Esophagus (tissue), 2 donors: ENCODE measurements around the gene PIK3IP1. TPM values are rescaled to one million over a fixed set of nuclear protein-coding genes. Genes with fewer than 3 reads are reported as not detected.

Source experiments
- H3K27ac ChIP-seq, 2 donors: one replicate each; pipeline ENCODE4 v1.5.1; 2013; ENCODE audit warnings: low read depth in 2 of 2, mild to moderate bottlenecking in 2 of 2, inconsistent platforms in 1 of 2, low read length in 1 of 2, moderate library complexity in 1 of 2
- H3K27me3 ChIP-seq, 2 donors: one replicate each; pipeline ENCODE4 v1.6.1; 2013; ENCODE audit warnings: low read length in 2 of 2, control low read depth in 1 of 2, mild to moderate bottlenecking in 1 of 2; ENCODE audit not compliant: insufficient read depth in 2 of 2, control insufficient read depth in 1 of 2
- H3K36me3 ChIP-seq, 2 donors: one replicate each; pipeline ENCODE4 v1.6.1; 2013; ENCODE audit warnings: low read length in 1 of 2; ENCODE audit not compliant: control insufficient read depth in 2 of 2, insufficient read depth in 2 of 2
- H3K4me1 ChIP-seq, 2 donors: one replicate each; pipeline ENCODE4 v1.6.1; 2013; ENCODE audit warnings: low read length in 1 of 2; ENCODE audit not compliant: control insufficient read depth in 2 of 2, insufficient read depth in 2 of 2
- H3K4me3 ChIP-seq, 2 donors: one replicate each; pipeline ENCODE4 v1.5.1; 2013; ENCODE audit warnings: low read length in 2 of 2, mild to moderate bottlenecking in 2 of 2, low read depth in 1 of 2, moderate library complexity in 1 of 2
- H3K9me3 ChIP-seq, 2 donors: one replicate each; pipeline ENCODE4 v1.6.1; 2013; ENCODE audit warnings: mild to moderate bottlenecking in 2 of 2, low read depth in 1 of 2, low read length in 1 of 2, moderate library complexity in 1 of 2; ENCODE audit not compliant: control insufficient read depth in 2 of 2, insufficient read depth in 1 of 2
- WGBS, 2 donors: extraction: QIAGEN DNeasy Blood & Tissue Kit; methylation state at CpG; one replicate each; pipeline ENCODE4 v1.1.7; 2013; 5-methylcytosine and 5-hydroxymethylcytosine counted together
- polyA plus RNA-seq, 2 donors: library from polyadenylated mRNA; stranded (reverse); fragments of 200-250 nt; gene quantifications; one replicate each; pipeline ENCODE4 v1.2.3, GENCODE V29; 2013
- donor health status: healthy with polysubstance abuse.
- donor health status: Bipolar disorder and iron deficiency.

The PIK3IP1 gene
- polyA plus RNA-seq, 2 donors: 11.5 to 15.5 TPM

- Histone ChIP-seq H3K27ac (peak overlapping the region; percentile 91 to 99), H3K27me3 (no peaks in the 10 kb centered on the region), H3K9me3 (no peaks in the 10 kb centered on the region), H3K36me3 (no peaks in the 10 kb centered on the region), H3K4me1 (peaks cover 0 to 2% of the 10 kb centered on the region in 2 donors), H3K4me3 (peak overlapping the region; percentile 46 to 65)
- 1% methylated on average over 82 to 94 of the region's 95 CpGs for WGBS, 2 donors
These were observed 1.5 kb downstream of the PIK3IP1 start for GRCh38 chr22:31290494-31291471.

GRCh38 chr22:31289344-31289743 is 2.9 kb downstream of the PIK3IP1 start:
- peak overlapping the region; percentile 31 to 46 for H3K4me3 ChIP-seq
- H3K27me3 ChIP-seq: no peaks in the 10 kb centered on the region
- peaks cover 0 to 2% of the 10 kb centered on the region in 2 donors for H3K36me3 ChIP-seq
- H3K4me1 ChIP-seq: peaks cover 0 to 6% of the 10 kb centered on the region in 2 donors
- WGBS, 2 donors: 64 to 76% methylated on average over 13 of the region's 13 CpGs
- peak overlapping the region; percentile 91 to 99 for H3K27ac ChIP-seq
- no peaks in the 10 kb centered on the region for H3K9me3 ChIP-seq

GRCh38 chr22:31288496-31289240 is 3.6 kb downstream of the PIK3IP1 start:
- Histone ChIP-seq H3K9me3 (no peaks in the 10 kb centered on the region), H3K4me3 (peak overlapping the region; percentile 13 to 14), H3K27ac (peak overlapping the region; percentile 91 to 99), H3K36me3 (peaks cover 0 to 2% of the 10 kb centered on the region in 2 donors), H3K4me1 (peaks cover 0 to 8% of the 10 kb centered on the region in 2 donors), H3K27me3 (no peaks in the 10 kb centered on the region)
- 64 to 73% methylated on average over 5 of the region's 5 CpGs for WGBS, 2 donors

- no peak overlapping the region for H3K4me3 ChIP-seq
- H3K9me3 ChIP-seq: no peaks in the 10 kb centered on the region
- WGBS, 2 donors: 81 to 87% methylated on average over 6 of the region's 6 CpGs
- H3K27ac ChIP-seq: peak overlapping the region; percentile 63 to 91
- peaks cover 0 to 3% of the 10 kb centered on the region in 2 donors for H3K36me3 ChIP-seq
- H3K4me1 ChIP-seq: peaks cover 0 to 8% of the 10 kb centered on the region in 2 donors
- no peaks in the 10 kb centered on the region for H3K27me3 ChIP-seq
These were observed 4.3 kb downstream of the PIK3IP1 start for GRCh38 chr22:31287818-31288495.

GRCh38 chr22:31286360-31287255 is 5.7 kb downstream of the PIK3IP1 start:
- Histone ChIP-seq H3K27me3 (no peaks in the 10 kb centered on the region), H3K27ac (peak overlapping the region; percentile 40 to 65), H3K4me1 (peaks cover 0 to 8% of the 10 kb centered on the region in 2 donors), H3K9me3 (no peaks in the 10 kb centered on the region), H3K4me3 (no peak overlapping the region), H3K36me3 (peaks cover 7 to 11% of the 10 kb centered on the region in 2 donors)
- 65 to 78% methylated on average over 8 of the region's 8 CpGs for WGBS, 2 donors

- WGBS, 2 donors: 41 to 48% methylated on average over 3 of the region's 3 CpGs
- Histone ChIP-seq H3K4me3 (no peak overlapping the region), H3K27ac (peak overlapping the region; percentile 36 to 64), H3K36me3 (peaks cover 16 to 20% of the 10 kb centered on the region in 2 donors), H3K4me1 (peaks cover 0 to 10% of the 10 kb centered on the region in 2 donors), H3K27me3 (no peaks in the 10 kb centered on the region), H3K9me3 (no peaks in the 10 kb centered on the region)
These were observed 7.8 kb downstream of the PIK3IP1 start for GRCh38 chr22:31284281-31285155.

GRCh38 chr22:31282748-31283468 is 9.4 kb downstream of the PIK3IP1 start:
- WGBS, 2 donors: 71 to 76% methylated on average over 8 of the region's 8 CpGs
- Histone ChIP-seq H3K9me3 (no peaks in the 10 kb centered on the region), H3K4me1 (peaks cover 0 to 12% of the 10 kb centered on the region in 2 donors), H3K4me3 (no peak overlapping the region), H3K36me3 (peaks cover 19 to 27% of the 10 kb centered on the region in 2 donors), H3K27ac (peak overlapping the region in 1 of 2 donors; percentile 40), H3K27me3 (no peaks in the 10 kb centered on the region)
